ENCODE data around the gene LRRC3C. TPM values are rescaled to one million over a fixed set of nuclear protein-coding genes. Genes with fewer than 3 reads are reported as not detected.
A peak's percentile ranks its signal among the peaks of the same experiment; 100 is the strongest.

The LRRC3C gene
- total and polyA plus RNA-seq, 4 donors, result 0.08 to 0.24 (median 0.17) TPM; not detected in 1

DNA sequence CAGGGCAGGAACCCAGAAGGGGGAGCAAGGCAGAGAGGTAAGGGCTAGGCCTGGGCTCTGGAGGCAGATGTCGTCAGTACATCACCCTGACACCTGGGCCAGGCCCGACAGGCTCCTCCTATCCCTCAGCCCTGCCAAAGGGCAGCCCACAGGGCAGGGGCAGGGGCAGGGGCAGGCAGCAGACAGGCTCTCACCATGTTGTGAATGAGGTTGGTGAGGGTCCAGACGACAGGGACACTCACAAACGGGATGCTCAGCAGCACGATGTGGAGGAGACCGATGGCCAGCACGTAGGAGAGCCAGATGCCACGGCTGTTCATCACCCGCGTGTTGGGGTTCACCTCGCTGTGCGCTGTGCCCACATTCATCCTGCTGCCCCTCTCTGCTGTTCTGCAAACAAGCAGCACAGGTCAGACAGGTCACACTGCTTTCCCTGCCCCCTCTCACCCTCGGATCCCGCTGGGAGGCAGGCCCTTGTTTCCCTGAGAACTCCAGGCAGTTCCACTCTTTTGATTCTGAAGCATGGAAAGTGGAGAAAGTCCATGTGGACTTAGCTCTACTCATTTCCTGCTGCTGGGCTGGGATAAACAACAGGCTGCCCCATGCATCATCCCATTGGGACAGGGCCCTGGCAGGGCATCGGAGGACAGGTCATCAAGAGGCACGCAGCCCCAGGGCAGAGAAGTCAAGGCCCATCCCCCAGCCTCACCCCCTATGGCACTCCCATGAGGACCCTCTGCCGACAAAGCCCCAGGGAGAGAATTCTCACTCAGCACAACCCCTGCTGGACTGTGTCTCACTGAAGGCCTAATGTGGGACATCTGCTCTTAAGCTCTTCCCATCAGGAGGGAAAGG, 3.5 kb upstream of the LRRC3C start (continued):
- TF ChIP-seq, protein P1, sequence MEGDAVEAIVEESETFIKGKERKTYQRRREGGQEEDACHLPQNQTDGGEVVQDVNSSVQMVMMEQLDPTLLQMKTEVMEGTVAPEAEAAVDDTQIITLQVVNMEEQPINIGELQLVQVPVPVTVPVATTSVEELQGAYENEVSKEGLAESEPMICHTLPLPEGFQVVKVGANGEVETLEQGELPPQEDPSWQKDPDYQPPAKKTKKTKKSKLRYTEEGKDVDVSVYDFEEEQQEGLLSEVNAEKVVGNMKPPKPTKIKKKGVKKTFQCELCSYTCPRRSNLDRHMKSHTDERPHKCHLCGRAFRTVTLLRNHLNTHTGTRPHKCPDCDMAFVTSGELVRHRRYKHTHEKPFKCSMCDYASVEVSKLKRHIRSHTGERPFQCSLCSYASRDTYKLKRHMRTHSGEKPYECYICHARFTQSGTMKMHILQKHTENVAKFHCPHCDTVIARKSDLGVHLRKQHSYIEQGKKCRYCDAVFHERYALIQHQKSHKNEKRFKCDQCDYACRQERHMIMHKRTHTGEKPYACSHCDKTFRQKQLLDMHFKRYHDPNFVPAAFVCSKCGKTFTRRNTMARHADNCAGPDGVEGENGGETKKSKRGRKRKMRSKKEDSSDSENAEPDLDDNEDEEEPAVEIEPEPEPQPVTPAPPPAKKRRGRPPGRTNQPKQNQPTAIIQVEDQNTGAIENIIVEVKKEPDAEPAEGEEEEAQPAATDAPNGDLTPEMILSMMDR (IDR thresholded peaks at IDR 0.05; ENCODE audit: low read depth, low read length, missing input control), result no peak
- TF ChIP-seq FOXA1 (IDR thresholded peaks at IDR 0.05) (peak; percentile 95), YY1 (IDR thresholded peaks at IDR 0.05) (no peak)
- TF ChIP-seq, protein P2, sequence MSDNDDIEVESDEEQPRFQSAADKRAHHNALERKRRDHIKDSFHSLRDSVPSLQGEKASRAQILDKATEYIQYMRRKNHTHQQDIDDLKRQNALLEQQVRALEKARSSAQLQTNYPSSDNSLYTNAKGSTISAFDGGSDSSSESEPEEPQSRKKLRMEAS (IDR thresholded peaks at IDR 0.05), result peak; percentile 92

DNA sequence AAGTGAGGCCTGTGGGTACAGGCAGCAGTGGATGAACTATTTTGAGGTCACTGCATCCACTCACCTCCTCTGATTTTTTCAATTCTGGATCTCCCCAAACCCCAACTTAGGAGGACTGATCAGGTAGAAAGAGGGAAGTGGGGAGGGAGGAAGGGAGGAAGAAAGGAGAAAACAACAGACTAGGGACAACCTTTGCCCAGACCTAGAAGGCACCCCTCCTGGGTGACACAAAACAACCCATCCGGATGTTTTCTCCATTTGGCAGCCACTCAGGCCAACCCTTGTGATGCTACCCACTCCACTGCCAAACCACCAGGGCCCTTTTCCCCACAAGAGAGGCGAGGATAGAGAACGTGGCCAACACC, 2.9 kb upstream of the LRRC3C start:
- TF ChIP-seq, protein P1 (IDR thresholded peaks at IDR 0.05; ENCODE audit: low read depth, low read length, missing input control), result no peak
- TF ChIP-seq REST (IDR thresholded peaks at IDR 0.05), result no peak
- TF ChIP-seq GABPA (IDR thresholded peaks at IDR 0.05 in 1 of 2, conservative IDR thresholded peaks at IDR 0.05 in 1 of 2), result no peak
- no peak for TF ChIP-seq HNF4A (conservative IDR thresholded peaks at IDR 0.05)
- TF ChIP-seq, protein P3, sequence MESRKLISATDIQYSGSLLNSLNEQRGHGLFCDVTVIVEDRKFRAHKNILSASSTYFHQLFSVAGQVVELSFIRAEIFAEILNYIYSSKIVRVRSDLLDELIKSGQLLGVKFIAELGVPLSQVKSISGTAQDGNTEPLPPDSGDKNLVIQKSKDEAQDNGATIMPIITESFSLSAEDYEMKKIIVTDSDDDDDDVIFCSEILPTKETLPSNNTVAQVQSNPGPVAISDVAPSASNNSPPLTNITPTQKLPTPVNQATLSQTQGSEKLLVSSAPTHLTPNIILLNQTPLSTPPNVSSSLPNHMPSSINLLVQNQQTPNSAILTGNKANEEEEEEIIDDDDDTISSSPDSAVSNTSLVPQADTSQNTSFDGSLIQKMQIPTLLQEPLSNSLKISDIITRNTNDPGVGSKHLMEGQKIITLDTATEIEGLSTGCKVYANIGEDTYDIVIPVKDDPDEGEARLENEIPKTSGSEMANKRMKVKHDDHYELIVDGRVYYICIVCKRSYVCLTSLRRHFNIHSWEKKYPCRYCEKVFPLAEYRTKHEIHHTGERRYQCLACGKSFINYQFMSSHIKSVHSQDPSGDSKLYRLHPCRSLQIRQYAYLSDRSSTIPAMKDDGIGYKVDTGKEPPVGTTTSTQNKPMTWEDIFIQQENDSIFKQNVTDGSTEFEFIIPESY (IDR thresholded peaks at IDR 0.05), result no peak
- no peak for TF ChIP-seq NR2F2 (IDR thresholded peaks at IDR 0.05)
- no peak for TF ChIP-seq FOXA1 (IDR thresholded peaks at IDR 0.05)
- no peak for TF ChIP-seq HNF4G (IDR thresholded peaks at IDR 0.05)
- no peak for TF ChIP-seq FOXA2 (IDR thresholded peaks at IDR 0.05)
- no peak for TF ChIP-seq TAF1 (conservative IDR thresholded peaks at IDR 0.05)
- TF ChIP-seq SP1 (IDR thresholded peaks at IDR 0.05), result no peak
- TF ChIP-seq ATF3 (IDR thresholded peaks at IDR 0.05), result no peak
- no peak for TF ChIP-seq EGR1 (IDR thresholded peaks at IDR 0.05; ENCODE audit: low read depth in 2 of 2)
- TF ChIP-seq, protein P2 (IDR thresholded peaks at IDR 0.05), result no peak
- no peak for TF ChIP-seq RAD21 (IDR thresholded peaks at IDR 0.05)
- WGBS, result 38% methylated on average over 3 of the region's 3 CpGs
- peaks cover 6 to 10% (median 8%) of the 10 kb centered on the region in 4 donors for H3K36me3 ChIP-seq (ENCODE audit: control insufficient read depth in 4 of 4, insufficient read depth in 3 of 4, low read depth in 1 of 4, low read length in 3 of 4)
- peak overlapping the region in 1 of 3 donors; percentile 90 for H3K4me3 ChIP-seq (ENCODE audit: low read depth in 1 of 3, low read length in 3 of 3)
- H3K27ac ChIP-seq (ENCODE audit: low read depth in 1 of 2, low read length in 2 of 2), result peak overlapping the region; percentile 94 to 95
- H3K9me3 ChIP-seq (ENCODE audit: control insufficient read depth in 4 of 4, low read length in 3 of 4), result no peaks in the 10 kb centered on the region
- peaks cover 31 to 80% (median 59%) of the 10 kb centered on the region in 4 donors for H3K4me1 ChIP-seq (ENCODE audit: control insufficient read depth in 4 of 4, insufficient read depth in 4 of 4, low read length in 3 of 4)
- H3K27me3 ChIP-seq (ENCODE audit: control insufficient read depth in 4 of 4, insufficient read depth in 4 of 4, low read length in 3 of 4), result no peaks in the 10 kb centered on the region
- DNase-seq (ENCODE audit: low spot score), result no peak
- peak overlapping the region; percentile 39 to 99 for H3K9ac ChIP-seq (ENCODE audit: low read depth in 1 of 2, low read length in 2 of 2)

Data from liver (tissue), 9 donors.